GM12878 (cell line): ENCODE results near the gene SLC39A11. TPM values are rescaled to one million over a fixed set of nuclear protein-coding genes. Genes with fewer than 3 reads are reported as not detected.

Source experiments
- ATAC-seq: fragments of 200-7000 bp; cut with Tn5 transposase; 3 replicates; pipeline ENCODE4 v1.9.1; 2020; ENCODE audit warnings: mild to moderate bottlenecking, moderate library complexity
- BruUV-seq: library from RNA; stranded (reverse); fragments of 400-500 nt; replicated peaks from 2 replicates; lab custom pipeline; 2021; lab: Mats Ljungman, UMichigan
- CTCF ChIA-PET: fragments of 300-600 bp; sonication (Branson Sonifier 250); formaldehyde crosslinking; extraction: SDS; loops from one replicate; lab custom pipeline; 2021; ENCODE audit warnings: inconsistent platforms; lab: Yijun Ruan, JAX
- POLR2A ChIA-PET: fragments of 350-600 bp; formaldehyde crosslinking; extraction: SDS; loops from one replicate; lab custom pipeline; 2021; ENCODE audit warnings: inconsistent platforms; lab: Charles Lee
- RAD21 ChIA-PET: fragments of 300-600 bp; sonication (Branson Sonifier 250); formaldehyde crosslinking; loops from one replicate; lab custom pipeline; 2023; ENCODE audit warnings: antibody characterized with exemption; ENCODE audit not compliant: unreplicated experiment; lab: Charles Lee
- SMC1A ChIA-PET: fragments of 300-600 bp; sonication (Branson Sonifier 250); formaldehyde crosslinking; loops from one replicate; lab custom pipeline; 2023; ENCODE audit not compliant: unreplicated experiment, uncharacterized antibody; lab: Charles Lee
- DNase-seq: peaks from one replicate; pipeline ENCODE4 v3.0.0-alpha.2; 2011; ENCODE audit warnings: low read depth, low spot score
- FAIRE-seq: peaks from 3 replicates; lab custom pipeline; 2011; peaks lifted over from hg19 to GRCh38; lab: Jason Lieb, UNC
- H2AFZ ChIP-seq: 2 replicates; pipeline ENCODE4 v1.6.0; 2011; ENCODE audit warnings: low read depth, low read length, control low read depth; ENCODE audit not compliant: control insufficient read depth
- H3K27ac ChIP-seq: 2 replicates; pipeline ENCODE4 v1.5.1; 2011; ENCODE audit warnings: control low read depth; ENCODE audit not compliant: control insufficient read depth, insufficient read depth
- H3K27me3 ChIP-seq, 2 experiments: replicated peaks in 1 of 2; 2 replicates each; pipeline versions ENCODE4 v1.6.0 to v1.6.1; 2011; ENCODE audit warnings: low read length in 1 of 2; ENCODE audit not compliant: control insufficient read depth in 2 of 2, insufficient read depth in 2 of 2
- H3K36me3 ChIP-seq, 2 experiments: 2 replicates each; pipeline ENCODE4 v1.5.1; 2011; ENCODE audit warnings: low read length in 1 of 2; ENCODE audit not compliant: control insufficient read depth in 2 of 2, insufficient read depth in 2 of 2
- H3K4me1 ChIP-seq: 2 replicates; pipeline ENCODE4 v1.6.1; 2011; ENCODE audit warnings: mild to moderate bottlenecking, low read length, moderate library complexity, mixed read lengths; ENCODE audit not compliant: control insufficient read depth, insufficient read depth
- H3K4me2 ChIP-seq: 2 replicates; pipeline ENCODE4 v1.6.0; 2011; ENCODE audit warnings: control low read depth; ENCODE audit not compliant: control insufficient read depth, insufficient read depth
- H3K4me3 ChIP-seq: fragments of 200-600 bp; sonication (generic); 2 replicates; pipeline ENCODE4 v1.5.1; 2016
- H3K79me2 ChIP-seq: 2 replicates; pipeline ENCODE4 v1.6.0; 2011; ENCODE audit warnings: low read length; ENCODE audit not compliant: control insufficient read depth, insufficient read depth
- H3K9ac ChIP-seq: 2 replicates; pipeline ENCODE4 v1.8.0; 2011; ENCODE audit warnings: low read length, control low read depth, mixed read lengths; ENCODE audit not compliant: control insufficient read depth, insufficient read depth
- H3K9me3 ChIP-seq: replicated peaks from 3 replicates; pipeline ENCODE4 v1.5.1; 2011; ENCODE audit warnings: mild to moderate bottlenecking, low read length; ENCODE audit not compliant: control insufficient read depth, insufficient read depth
- H4K20me1 ChIP-seq: 2 replicates; pipeline ENCODE4 v1.6.0; 2011; ENCODE audit not compliant: control insufficient read depth, insufficient read depth
- CHD2 ChIP-seq: IDR thresholded peaks from 2 replicates; pipeline ENCODE4 v1.6.1; 2011; ENCODE audit warnings: low read depth, low read length, improper control_type of control experiment, borderline replicate concordance
- CREB1 ChIP-seq: IDR thresholded peaks from 2 replicates; pipeline ENCODE4 v1.6.1; 2012; ENCODE audit warnings: low read depth, mild to moderate bottlenecking, inconsistent platforms
- CTCF ChIP-seq, 3 experiments: IDR thresholded peaks in 2 of 3; conservative IDR thresholded peaks in 1 of 3; 2 replicates each; pipeline ENCODE4 v1.5.1; 2011; ENCODE audit warnings: low read depth in 3 of 3, low read length in 3 of 3, mild to moderate bottlenecking in 3 of 3, control low read depth in 2 of 3, moderate library complexity in 2 of 3, inconsistent platforms in 1 of 3, mixed read lengths in 1 of 3; ENCODE audit not compliant: control insufficient read depth in 2 of 3, insufficient read depth in 1 of 3; ENCODE audit errors: extremely low read depth in 1 of 3
- FOXM1 ChIP-seq: IDR thresholded peaks from 2 replicates; pipeline ENCODE4 v1.6.1; 2012; ENCODE audit warnings: low read depth, mild to moderate bottlenecking, inconsistent platforms, low read length, moderate library complexity
- SMAD5 ChIP-seq: IDR thresholded peaks from 2 replicates; pipeline ENCODE4 v1.6.1; 2016; ENCODE audit warnings: antibody characterized with exemption, low read depth
- SMC3 ChIP-seq: IDR thresholded peaks from 2 replicates; pipeline ENCODE4 v1.6.1; 2011; ENCODE audit warnings: low read length, improper control_type of control experiment, borderline replicate concordance
- SP1 ChIP-seq: IDR thresholded peaks from one replicate; pipeline ENCODE4 v1.6.1; 2011; ENCODE audit warnings: low read depth, low read length
- TAF1 ChIP-seq: IDR thresholded peaks from 2 replicates; pipeline ENCODE4 v1.6.1; 2011; ENCODE audit warnings: mild to moderate bottlenecking, low read depth, low read length, borderline replicate concordance
- WGBS: methylation state at CpG from one replicate; pipeline ENCODE4 v1.1.6; 2016; ENCODE audit warnings: low lambda C conversion rate; ENCODE audit not compliant: insufficient replicate concordance, insufficient coverage; ENCODE audit errors: missing lambda C conversion rate; 5-methylcytosine and 5-hydroxymethylcytosine counted together
- in situ Hi-C: fragments of 300-500 bp; cut with MboI; formaldehyde crosslinking; loops from 9 replicates; pipeline ENCODE4 v1.14.3; 2018; ENCODE audit warnings: mixed read lengths
- intact Hi-C: fragments of 100-400 bp; cut with micrococcal nuclease; formaldehyde crosslinking; loops from one replicate; pipeline ENCODE4 v1.14.2; 2022; ENCODE audit not compliant: unreplicated experiment
- polyA plus RNA-seq, 11 experiments: library from polyadenylated mRNA; depleted of rRNA in 4 of 11; unstranded in 6 of 11; stranded (reverse) in 5 of 11; fragments of >200 nt; fragmentation: Nextera tagmentation in 4 of 11; fragmentation: Illumina TruSeq in 1 of 11; extraction: Ambion mirVana in 4 of 11; extraction: Trizol in 1 of 11; gene quantifications; 1 replicate in 1 of 11; 2 replicates in 10 of 11; pipeline versions ENCODE4 v1.2.1 to v1.2.3, GENCODE V29; 2011 to 2016; ENCODE audit warnings: inconsistent platforms in 2 of 11, missing spikeins in 2 of 11, low read depth in 1 of 11
- total RNA-seq, 4 experiments: library from RNA; depleted of rRNA in 3 of 4; stranded (reverse); fragments of >200 nt in 3 of 4; fragmentation: Illumina TruSeq in 1 of 4; extraction: Trizol in 1 of 4; gene quantifications; 2 replicates each; pipeline versions ENCODE4 v1.2.1 to v1.2.3, GENCODE V29; 2013 to 2021

SLC39A11 gene
- total and polyA plus RNA-seq, 10 of the 15 experiments (the other 5 are each of a cell fraction or from before 2014, with no cell fraction given) = 8.6 to 23.8 (median 14.0) TPM

GRCh38 chr17:72713701-72714100 lies 378.8 kb downstream of the SLC39A11 start:
- Histone ChIP-seq H3K9ac (no peak overlapping the region), H3K79me2 (no peaks in the 10 kb centered on the region), H3K4me3 (no peak overlapping the region), H4K20me1 (no peaks in the 10 kb centered on the region), H3K4me1 (no peaks in the 10 kb centered on the region), H3K27me3 (no peaks in the 10 kb centered on the region), H3K27ac (no peak overlapping the region), H2AFZ (no peak overlapping the region), H3K4me2 (no peak overlapping the region), H3K9me3 (no peaks in the 10 kb centered on the region), H3K36me3 (no peaks in the 10 kb centered on the region)
- DNase-seq (no peak), ATAC-seq (no peak), FAIRE-seq (peak; percentile 89)
- in situ Hi-C loops (no loop called here), intact Hi-C loops (no loop called here)
- no TSS peak for BruUV-seq
- SMC1A ChIA-PET = interaction anchor here (1.9 to 2.3 kb wide), 2 partner anchors 11 to 157 kb away, joined by 6 to 8 read pairs; no protein-coding TSS in a partner anchor
- TF ChIP-seq CTCF (IDR thresholded peaks at IDR 0.05 in 2 of 3, conservative IDR thresholded peaks at IDR 0.05 in 1 of 3; ENCODE audit: control insufficient read depth in 2 of 3, extremely low read depth in 1 of 3, insufficient read depth in 1 of 3, low read depth in 3 of 3, low read length in 3 of 3) = no peak
- CTCF ChIA-PET = interaction anchor here (0.9 to 4.9 kb wide), 2 partner anchors 13 to 157 kb away, joined by 3 to 48 read pairs; no protein-coding TSS in a partner anchor
- POLR2A ChIA-PET = no interaction called here
- 77% methylated on average over 7 of the region's 7 CpGs for WGBS
- RAD21 ChIA-PET = interaction anchor here (0.7 to 2.2 kb wide), 4 partner anchors 12 to 157 kb away, joined by 3 to 6 read pairs (median 4); no protein-coding TSS in a partner anchor

DNA sequence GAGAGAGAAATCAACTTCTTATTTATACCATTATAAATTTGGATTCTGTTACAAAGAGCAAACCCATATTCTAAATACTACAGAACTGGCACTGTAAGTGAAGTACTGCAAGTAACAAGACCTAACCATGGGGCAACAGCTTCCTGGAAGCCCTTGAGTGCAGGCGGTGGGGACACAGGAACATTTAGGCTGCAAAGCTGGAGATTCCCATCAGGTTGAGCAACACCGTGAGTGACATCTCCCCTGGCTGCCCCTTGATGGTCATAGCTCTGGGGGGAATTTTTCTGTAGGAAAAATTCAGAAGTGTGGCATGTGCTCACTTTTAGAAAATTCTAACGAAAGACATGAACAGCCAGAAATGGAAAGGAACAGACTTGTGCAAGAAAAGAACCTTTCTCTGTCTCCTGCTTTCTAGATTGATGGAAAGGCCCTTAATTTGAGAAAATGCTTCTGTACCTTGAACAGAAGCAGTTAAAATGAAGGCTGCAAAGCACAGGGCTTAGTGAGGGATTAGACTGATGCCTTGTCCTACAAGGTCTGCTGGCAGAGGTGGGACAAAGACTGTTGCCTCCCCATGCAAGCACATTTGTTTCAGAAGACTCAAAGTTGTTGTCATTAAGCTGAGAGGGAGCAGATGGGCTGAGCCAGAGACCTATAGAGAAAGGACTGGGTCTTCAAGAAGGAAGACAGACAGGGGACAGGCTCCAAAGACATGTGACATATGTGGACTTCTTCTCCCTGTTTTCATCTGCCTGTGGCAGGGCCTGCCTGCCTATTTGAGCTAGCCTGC lies 380.8 kb downstream of the SLC39A11 start:
- BruUV-seq = no TSS peak
- ChIA-PET POLR2A (no interaction called here), RAD21 (interaction anchor here (0.9 kb wide), 1 partner anchor 44 kb away, joined by 3 read pairs; no protein-coding TSS in a partner anchor), SMC1A (interaction anchor here (1.0 to 2.3 kb wide), 2 partner anchors 12 to 155 kb away, joined by 3 to 8 read pairs; no protein-coding TSS in a partner anchor), CTCF (interaction anchor here (0.6 to 4.9 kb wide), 4 partner anchors 10 to 155 kb away, joined by 3 to 48 read pairs (median 3); no protein-coding TSS in a partner anchor)
- in situ Hi-C loops (no loop called here), intact Hi-C loops (no loop called here)
- H3K27me3 ChIP-seq = no peaks in the 10 kb centered on the region
- H3K4me1 ChIP-seq = peaks cover under 1% of the 10 kb centered on the region; the same call in 1 of the 2 replicates
- no peak for FAIRE-seq
- H3K4me3 ChIP-seq = no peak overlapping the region
- no peaks in the 10 kb centered on the region for H3K9me3 ChIP-seq
- WGBS = 98% methylated on average over 3 of the region's 3 CpGs
- no peak overlapping the region for H3K27ac ChIP-seq
- no peak overlapping the region for H2AFZ ChIP-seq
- DNase-seq = no peak
- no peak overlapping the region for H3K9ac ChIP-seq
- TF ChIP-seq CHD2 (no peak), SMAD5 (no peak), CREB1 (no peak), SMC3 (no peak), SP1 (no peak), TAF1 (no peak), FOXM1 (no peak)
- no peaks in the 10 kb centered on the region for H3K79me2 ChIP-seq
- no peaks in the 10 kb centered on the region for H4K20me1 ChIP-seq
- no peak overlapping the region for H3K4me2 ChIP-seq
- no peak for ATAC-seq
- no peaks in the 10 kb centered on the region for H3K36me3 ChIP-seq
